Measurements from ENCODE around the gene C4orf50.

The C4orf50 gene

GRCh38 chr4:5989236-5990225 lies 28.7 kb downstream of the C4orf50 start:
- no peak overlapping the region for H3K4me3 ChIP-seq (ENCODE audit: low read depth, low read length)
- TF ChIP-seq CTCF (IDR thresholded peaks at IDR 0.05; ENCODE audit: low read depth, low read length): no peak

- H3K4me3 ChIP-seq (ENCODE audit: low read depth, low read length): no peak overlapping the region
- no peak for TF ChIP-seq CTCF (IDR thresholded peaks at IDR 0.05; ENCODE audit: low read depth, low read length)
Observed at GRCh38 chr4:5988086-5988845, 30.0 kb downstream of the C4orf50 start.

- no peak overlapping the region for H3K4me3 ChIP-seq (ENCODE audit: low read depth, low read length)
- TF ChIP-seq CTCF (IDR thresholded peaks at IDR 0.05; ENCODE audit: low read depth, low read length): no peak
Observed at GRCh38 chr4:5984843-5985242, 33.4 kb downstream of the C4orf50 start.

- no peak overlapping the region for H3K4me3 ChIP-seq (ENCODE audit: low read depth, low read length)
- TF ChIP-seq CTCF (IDR thresholded peaks at IDR 0.05; ENCODE audit: low read depth, low read length): no peak
Observed at GRCh38 chr4:5982156-5982973, 35.9 kb downstream of the C4orf50 start.

- H3K4me3 ChIP-seq (ENCODE audit: low read depth, low read length): no peak overlapping the region
- TF ChIP-seq CTCF (IDR thresholded peaks at IDR 0.05; ENCODE audit: low read depth, low read length): no peak
Observed at GRCh38 chr4:5980436-5981155, 37.6 kb downstream of the C4orf50 start.

- TF ChIP-seq CTCF (IDR thresholded peaks at IDR 0.05; ENCODE audit: low read depth, low read length): no peak
- no peak overlapping the region for H3K4me3 ChIP-seq (ENCODE audit: low read depth, low read length)
Observed at GRCh38 chr4:5979981-5980380, 38.2 kb downstream of the C4orf50 start.

All from WI38 (cell line).